ACHN (cell line): ENCODE results near the gene ZNF160.
"Not testable (repeated sequence)": the region's sequence is repeated elsewhere in the genome, so short reads cannot be mapped to it uniquely, and the experiment has no call there.

ENCODE experiments used
- DNase-seq: peaks from one replicate; pipeline ENCODE4 v3.0.0-alpha.2; 2015
- in situ Hi-C: cut with HindIII; loops from 2 replicates; pipeline ENCODE4 v1.10.0; 2017; ENCODE audit warnings: low sequenced_read_pairs, low pct_ligation_motif_present, low pct_unique_long_range_greater_than_20kb

Gene ZNF160

GRCh38 chr19:53037101-53038097 is 65.8 kb downstream of the ZNF160 start:
- no peak for DNase-seq
- in situ Hi-C loops: no loop called here

GRCh38 chr19:53034948-53035675 is 68.1 kb downstream of the ZNF160 start:
- in situ Hi-C loops: no loop called here
- no peak for DNase-seq

DNA sequence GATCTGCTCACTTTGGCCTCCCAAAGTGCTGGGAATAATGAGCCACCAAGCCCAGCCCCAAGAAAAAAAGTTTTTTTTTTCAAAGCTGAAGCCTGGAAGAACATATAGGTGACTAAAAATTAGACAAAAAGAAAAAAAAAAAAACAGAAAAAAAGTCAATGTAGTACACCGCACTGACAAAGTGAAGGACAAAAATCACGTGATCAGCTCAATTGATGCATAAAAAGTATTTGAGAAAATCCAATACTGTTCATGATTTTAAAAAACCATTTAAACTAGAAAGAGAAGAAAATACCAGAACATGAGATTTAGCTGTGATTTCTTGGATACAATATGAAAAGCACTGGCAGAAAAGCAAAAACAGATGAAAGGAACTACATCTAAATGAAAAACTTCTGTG is 69.2 kb downstream of the ZNF160 start:
- in situ Hi-C loops: no loop called here
- DNase-seq: no peak

DNA sequence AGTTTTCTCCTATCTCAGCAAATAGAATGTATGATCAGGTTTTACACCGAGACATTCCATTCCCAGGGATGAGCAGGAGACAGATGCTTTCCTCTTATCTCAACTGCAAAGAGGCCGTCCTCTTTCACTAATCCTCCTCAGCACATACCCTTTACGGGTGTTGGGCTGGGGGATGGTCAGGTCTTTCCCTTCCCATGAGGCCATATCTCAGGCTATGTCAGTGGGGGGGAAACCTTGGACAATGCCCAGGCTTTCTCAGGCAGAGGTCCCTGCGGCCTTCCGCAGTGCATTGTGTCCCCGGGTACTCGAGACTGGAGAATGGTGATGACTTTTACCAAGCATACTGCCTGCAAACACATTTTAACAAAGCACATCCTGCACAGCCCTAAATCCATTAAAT is 74.9 kb downstream of the ZNF160 start:
- in situ Hi-C loops, DNase-seq: not testable (repeated sequence)

DNA sequence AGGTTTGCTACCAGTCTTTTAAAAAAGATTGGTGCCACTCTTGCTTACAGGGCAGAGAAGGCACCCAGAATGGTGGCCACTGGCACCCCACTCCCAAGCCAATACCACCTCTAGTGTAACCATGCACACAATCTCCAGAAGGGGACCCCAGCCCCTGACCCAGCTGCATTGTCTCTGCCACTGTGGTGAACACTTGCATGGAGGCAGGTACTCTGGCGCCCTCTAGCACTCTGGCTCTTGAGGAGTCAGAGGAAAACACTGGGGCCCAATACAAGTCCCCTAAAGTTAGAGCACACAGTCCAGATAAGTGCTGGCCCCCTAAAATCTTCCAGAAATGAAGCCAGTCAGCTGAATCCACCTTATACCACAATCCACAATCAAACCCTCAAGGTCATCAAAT is 83.5 kb downstream of the ZNF160 start:
- in situ Hi-C loops: no loop called here
- no peak for DNase-seq
